Transverse colon (tissue), 4 donors: Measurements from ENCODE around the gene ALG9. TPM values are rescaled to one million over a fixed set of nuclear protein-coding genes. Genes with fewer than 3 reads are reported as not detected.

Experiments used
- small RNA-seq, 4 donors: library from RNA; depleted of rRNA; stranded (forward); fragments of <200 nt; gene quantifications; one replicate each; pipeline ENCODE3, GENCODE V24; 2016
- total RNA-seq, 4 donors: library from RNA; depleted of rRNA; stranded (reverse); fragments of >200 nt; gene quantifications; one replicate each; pipeline ENCODE4 v1.1.0, GENCODE V29; 2016

Gene ALG9
- total RNA-seq, 4 donors from 2014 or later, result 18.4 to 51.1 (median 35.0) TPM

Small RNAs within 50 kb of the gene (small RNA-seq; reads per million reads assigned to genes)
- gene GNG5P3 (0 reads per million in 4 donors), gene RPL37AP8 (0 to 5.5 (median 0.71) reads per million in 4 donors)

Other genes with a start within 250 kb of the ALG9 start
- 10 to 100 TPM; 28.1 to 55.5 (median 41.5) TPM for gene PPP2R1B, start 105.2 kb downstream of the ALG9 start, total RNA-seq
- 1 to 10 TPM in 3 of 4 donors, not detected in 1; 1.4 to 3.4 (median 1.5) TPM for gene FDXACB1, start 7.6 kb upstream of the ALG9 start, total RNA-seq
- 10 to 100 TPM in 2 of 4 donors, under 1 TPM in 1, not detected in 1; 0.20 to 19.8 (median 18.8) TPM for gene CFAP68, start 8.0 kb upstream of the ALG9 start, total RNA-seq
- 100 to 1,000 TPM in 1 of 4 donors, 10 to 100 TPM in 3; 38.0 to 112 (median 68.2) TPM for gene CRYAB, start 40.2 kb upstream of the ALG9 start, total RNA-seq
- gene HSPB2, start 41.2 kb upstream of the ALG9 start, total RNA-seq, result 1 to 10 TPM in 1 of 4 donors, not detected in 3; 1.3 TPM
- 10 to 100 TPM in 1 of 4 donors, 1 to 10 TPM in 2, not detected in 1; 3.0 to 11.1 (median 9.1) TPM for gene C11orf52, start 47.3 kb upstream of the ALG9 start, total RNA-seq
- gene DIXDC1, start 65.8 kb upstream of the ALG9 start, total RNA-seq, result 100 to 1,000 TPM in 1 of 4 donors, 10 to 100 TPM in 3; 21.8 to 115 (median 35.0) TPM
- gene DLAT, start 153.8 kb upstream of the ALG9 start, total RNA-seq, result 10 to 100 TPM; 20.2 to 40.3 (median 23.8) TPM
- gene PIH1D2, start 202.4 kb upstream of the ALG9 start, total RNA-seq, result 100 to 1,000 TPM in 1 of 4 donors, 1 to 10 TPM in 1, under 1 TPM in 1, not detected in 1; 0.68 to 372 (median 1.6) TPM
- gene NKAPD1, start 202.7 kb upstream of the ALG9 start, total RNA-seq, result 10 to 100 TPM in 2 of 4 donors, 1 to 10 TPM in 2; 3.0 to 24.0 (median 8.7) TPM
- gene TIMM8B, start 215.2 kb upstream of the ALG9 start, total RNA-seq, result 10 to 100 TPM; 26.2 to 58.9 (median 40.6) TPM
- gene SDHD, start 215.3 kb upstream of the ALG9 start, total RNA-seq, result 100 to 1,000 TPM in 3 of 4 donors, 10 to 100 TPM in 1; 30.3 to 268 (median 145) TPM